Neutrophil (primary cell): ENCODE data around the gene GPRIN3.

Source experiments
- H3K27ac ChIP-seq: fragments of 200-600 bp; sonication (generic); 2 replicates; pipeline ENCODE4 v1.5.1; 2016; ENCODE audit warnings: mild to moderate bottlenecking, moderate library complexity
- H3K27me3 ChIP-seq: fragments of 200-600 bp; sonication (generic); 2 replicates; pipeline ENCODE4 v1.6.0; 2016; ENCODE audit warnings: mild to moderate bottlenecking
- H3K36me3 ChIP-seq: fragments of 200-600 bp; sonication (generic); 2 replicates; pipeline ENCODE4 v1.5.1; 2017
- H3K4me1 ChIP-seq, 2 experiments: fragments of 200-600 bp in 1 of 2; sonication (generic) in 1 of 2; 1 replicate in 1 of 2; 2 replicates in 1 of 2; pipeline versions ENCODE4 v1.5.1 to v1.6.1; 2013 to 2016; ENCODE audit warnings: low read depth in 1 of 2, low read length in 1 of 2, mild to moderate bottlenecking in 1 of 2, moderate library complexity in 1 of 2; ENCODE audit not compliant: control insufficient read depth in 1 of 2, insufficient read depth in 1 of 2
- H3K4me3 ChIP-seq, 2 experiments: fragments of 200-600 bp in 1 of 2; sonication (generic) in 1 of 2; 1 replicate in 1 of 2; 2 replicates in 1 of 2; pipeline ENCODE4 v1.5.1; 2013 to 2016; ENCODE audit warnings: low read depth in 1 of 2, low read length in 1 of 2, mild to moderate bottlenecking in 1 of 2, moderate library complexity in 1 of 2
- H3K9me3 ChIP-seq: fragments of 200-600 bp; sonication (generic); 2 replicates; pipeline ENCODE4 v1.5.1; 2016
- TF ChIP-seq, protein P1 (sequence below): fragments of 200-600 bp; sonication (generic); IDR thresholded peaks from 2 replicates; pipeline ENCODE4 v1.5.1; 2016; ENCODE audit warnings: antibody characterized with exemption

The GPRIN3 gene

DNA sequence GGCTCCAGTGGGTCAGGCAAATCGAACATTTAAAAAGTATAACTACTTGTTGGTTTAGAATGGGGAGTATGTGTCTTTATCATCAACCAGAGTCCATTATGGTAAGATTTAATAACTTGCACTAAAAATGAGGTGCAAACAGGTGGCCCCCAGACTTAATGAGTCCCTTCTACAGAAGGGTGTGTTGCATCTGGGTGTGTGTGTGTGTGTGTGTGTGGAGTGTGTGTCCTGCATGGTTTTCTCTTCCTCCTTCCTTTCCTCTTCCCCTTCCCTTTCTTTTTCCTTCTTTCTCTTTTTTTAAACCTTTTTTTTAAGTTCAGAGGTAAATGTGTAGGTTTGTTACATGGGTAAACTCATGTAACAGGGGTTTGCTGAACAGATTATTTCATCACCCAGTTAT, 53.7 kb downstream of the GPRIN3 start:
- Histone ChIP-seq H3K9me3 (no peaks in the 10 kb centered on the region), H3K27me3 (no peaks in the 10 kb centered on the region), H3K4me3 (no peak overlapping the region), H3K27ac (no peak overlapping the region), H3K36me3 (no peaks in the 10 kb centered on the region), H3K4me1 (no peaks in the 10 kb centered on the region)
- TF ChIP-seq, protein P1, sequence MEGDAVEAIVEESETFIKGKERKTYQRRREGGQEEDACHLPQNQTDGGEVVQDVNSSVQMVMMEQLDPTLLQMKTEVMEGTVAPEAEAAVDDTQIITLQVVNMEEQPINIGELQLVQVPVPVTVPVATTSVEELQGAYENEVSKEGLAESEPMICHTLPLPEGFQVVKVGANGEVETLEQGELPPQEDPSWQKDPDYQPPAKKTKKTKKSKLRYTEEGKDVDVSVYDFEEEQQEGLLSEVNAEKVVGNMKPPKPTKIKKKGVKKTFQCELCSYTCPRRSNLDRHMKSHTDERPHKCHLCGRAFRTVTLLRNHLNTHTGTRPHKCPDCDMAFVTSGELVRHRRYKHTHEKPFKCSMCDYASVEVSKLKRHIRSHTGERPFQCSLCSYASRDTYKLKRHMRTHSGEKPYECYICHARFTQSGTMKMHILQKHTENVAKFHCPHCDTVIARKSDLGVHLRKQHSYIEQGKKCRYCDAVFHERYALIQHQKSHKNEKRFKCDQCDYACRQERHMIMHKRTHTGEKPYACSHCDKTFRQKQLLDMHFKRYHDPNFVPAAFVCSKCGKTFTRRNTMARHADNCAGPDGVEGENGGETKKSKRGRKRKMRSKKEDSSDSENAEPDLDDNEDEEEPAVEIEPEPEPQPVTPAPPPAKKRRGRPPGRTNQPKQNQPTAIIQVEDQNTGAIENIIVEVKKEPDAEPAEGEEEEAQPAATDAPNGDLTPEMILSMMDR: no peak

DNA sequence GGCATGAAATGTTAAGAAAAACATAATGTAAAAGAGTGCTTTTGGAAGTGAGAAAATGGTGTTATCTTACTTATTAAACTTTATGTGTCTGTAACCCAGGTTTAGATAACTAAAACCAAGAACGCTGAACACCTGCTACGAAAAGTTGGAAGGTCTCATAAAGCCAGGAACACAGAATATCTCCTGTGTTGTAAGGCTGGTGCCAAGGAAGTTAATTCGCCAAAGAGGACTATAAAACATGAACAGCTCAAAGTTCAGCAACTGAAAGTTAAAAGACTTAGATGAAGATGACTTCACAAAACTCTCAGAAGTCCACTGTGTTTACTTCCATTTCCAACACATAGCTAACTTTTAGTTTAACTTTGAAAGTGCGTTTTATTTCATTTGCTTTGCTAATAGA, 54.3 kb downstream of the GPRIN3 start:
- TF ChIP-seq, protein P1: no peak
- H3K4me3 ChIP-seq: no peak overlapping the region
- no peaks in the 10 kb centered on the region for H3K36me3 ChIP-seq
- H3K27ac ChIP-seq: no peak overlapping the region
- no peaks in the 10 kb centered on the region for H3K9me3 ChIP-seq
- no peaks in the 10 kb centered on the region for H3K27me3 ChIP-seq
- H3K4me1 ChIP-seq: no peaks in the 10 kb centered on the region

DNA sequence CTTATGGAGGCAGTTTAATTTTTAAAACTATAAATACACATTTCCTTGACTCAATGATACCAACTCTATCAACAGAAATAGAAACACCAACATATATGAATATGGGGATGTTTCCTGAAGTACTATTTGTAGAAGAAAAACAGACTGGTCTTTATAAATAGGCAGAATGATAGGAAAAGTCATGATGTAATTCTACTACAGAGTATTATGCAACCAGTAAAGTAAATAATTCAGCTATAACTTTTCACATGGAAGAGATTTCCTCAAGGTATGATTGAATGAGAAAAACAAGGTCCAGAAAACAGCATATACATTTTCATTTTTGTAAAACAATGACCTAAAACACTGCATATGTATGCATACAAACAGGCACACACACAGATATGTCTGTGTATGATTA, 56.2 kb downstream of the GPRIN3 start:
- TF ChIP-seq, protein P1: no peak
- H3K4me3 ChIP-seq: no peak overlapping the region
- H3K9me3 ChIP-seq: no peaks in the 10 kb centered on the region
- H3K4me1 ChIP-seq: no peaks in the 10 kb centered on the region
- no peaks in the 10 kb centered on the region for H3K36me3 ChIP-seq
- H3K27me3 ChIP-seq: no peaks in the 10 kb centered on the region
- no peak overlapping the region for H3K27ac ChIP-seq

DNA sequence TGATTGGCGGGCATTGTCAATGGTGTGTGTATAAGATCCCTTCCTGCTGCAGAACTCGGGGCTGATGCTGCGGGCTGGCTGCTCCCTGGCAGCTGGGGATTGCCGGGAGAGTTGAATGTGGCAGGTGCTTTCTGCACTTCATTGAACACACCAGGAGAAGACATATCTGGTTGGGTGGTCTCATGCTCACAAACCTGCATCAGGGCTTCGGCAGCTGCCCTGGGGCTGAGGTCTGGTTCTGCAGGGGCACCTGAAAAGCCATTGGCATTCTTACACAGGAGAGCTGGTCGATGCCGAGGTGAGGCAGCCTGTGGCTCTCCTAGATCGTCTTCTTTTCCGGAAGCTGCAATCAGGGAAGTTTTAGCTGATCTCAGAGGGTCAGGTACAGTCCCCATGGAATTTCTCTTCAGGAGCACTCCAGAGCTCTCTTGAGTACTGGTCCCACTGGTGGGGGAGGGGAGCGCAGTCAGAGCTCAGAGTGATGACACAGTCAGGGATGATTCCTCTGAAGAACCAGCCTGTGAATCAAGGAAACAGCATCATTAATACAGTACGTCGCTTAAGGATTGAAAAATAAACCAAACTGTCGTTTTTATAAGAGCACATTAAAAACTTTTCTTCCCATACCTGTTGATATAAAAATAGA, 57.8 kb downstream of the GPRIN3 start:
- H3K4me1 ChIP-seq: no peaks in the 10 kb centered on the region

DNA sequence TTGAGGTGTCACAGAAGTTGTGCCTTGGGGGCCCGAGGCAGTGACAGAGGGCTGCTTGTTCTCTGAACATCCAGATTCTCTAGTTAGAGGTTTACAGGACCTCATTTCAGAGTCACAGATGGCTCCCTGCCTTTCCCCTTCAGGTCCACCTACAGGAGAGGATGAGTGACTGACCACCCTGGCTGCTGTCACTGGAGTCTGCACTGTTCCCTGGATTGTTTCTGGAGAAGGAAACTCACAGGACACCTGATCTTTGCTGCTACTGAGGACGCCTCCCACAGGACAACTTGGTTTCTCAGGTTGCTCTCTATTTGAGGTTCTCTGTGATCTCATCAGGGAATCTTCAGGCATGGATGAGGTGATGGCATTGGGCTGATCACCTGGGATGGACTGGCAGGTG, 58.3 kb downstream of the GPRIN3 start:
- Histone ChIP-seq H3K4me1 (no peaks in the 10 kb centered on the region), H3K27me3 (no peaks in the 10 kb centered on the region), H3K9me3 (no peaks in the 10 kb centered on the region), H3K4me3 (no peak overlapping the region), H3K36me3 (no peaks in the 10 kb centered on the region), H3K27ac (no peak overlapping the region)
- TF ChIP-seq, protein P1: no peak

More for the DNA sequence above, 57.8 kb downstream of the GPRIN3 start:
- Histone ChIP-seq H3K27me3 (no peaks in the 10 kb centered on the region), H3K36me3 (no peaks in the 10 kb centered on the region), H3K27ac (no peak overlapping the region), H3K9me3 (no peaks in the 10 kb centered on the region), H3K4me3 (no peak overlapping the region)
- TF ChIP-seq, protein P1: no peak
